C4-2B (cell line): Measurements from ENCODE around the gene TEAD2.
"Not testable (repeated sequence)": the region's sequence is repeated elsewhere in the genome, so short reads cannot be mapped to it uniquely, and the experiment has no call there.

Experiments used
- H3K27ac ChIP-seq: fragments of 450-650 bp; 2 replicates; pipeline ENCODE4 v1.5.1; 2017
- CTCF ChIP-seq: fragments of 450-650 bp; conservative IDR thresholded peaks from 2 replicates; pipeline ENCODE4 v1.5.1; 2017; ENCODE audit warnings: mild to moderate bottlenecking
- ZFX ChIP-seq: fragments of 450-650 bp; IDR thresholded peaks from 2 replicates; pipeline ENCODE4 v1.6.1; 2017

Gene TEAD2

GRCh38 chr19:49301165-49301865 lies 60.9 kb downstream of the TEAD2 start:
- TF ChIP-seq CTCF (peak; percentile 95), ZFX (no peak)
- no peak overlapping the region for H3K27ac ChIP-seq

DNA sequence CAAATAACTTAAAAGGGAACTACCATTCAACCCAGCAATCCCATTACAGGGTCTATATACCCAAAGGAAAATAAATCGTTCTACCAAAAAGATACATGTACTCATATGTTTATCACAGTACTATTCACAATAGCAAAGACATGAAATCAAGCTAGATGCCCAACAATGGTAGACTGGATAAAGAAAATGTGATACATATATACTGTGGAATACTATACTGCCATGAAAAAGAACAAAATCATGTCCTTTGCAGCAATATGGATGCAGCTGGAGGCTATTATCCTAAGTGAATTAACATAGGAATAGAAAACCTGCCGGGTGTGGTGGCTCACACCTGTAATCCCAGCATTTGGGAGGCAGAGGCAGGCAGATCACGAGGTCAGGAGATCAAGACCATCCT lies 63.6 kb downstream of the TEAD2 start:
- not testable (repeated sequence) for H3K27ac ChIP-seq

DNA sequence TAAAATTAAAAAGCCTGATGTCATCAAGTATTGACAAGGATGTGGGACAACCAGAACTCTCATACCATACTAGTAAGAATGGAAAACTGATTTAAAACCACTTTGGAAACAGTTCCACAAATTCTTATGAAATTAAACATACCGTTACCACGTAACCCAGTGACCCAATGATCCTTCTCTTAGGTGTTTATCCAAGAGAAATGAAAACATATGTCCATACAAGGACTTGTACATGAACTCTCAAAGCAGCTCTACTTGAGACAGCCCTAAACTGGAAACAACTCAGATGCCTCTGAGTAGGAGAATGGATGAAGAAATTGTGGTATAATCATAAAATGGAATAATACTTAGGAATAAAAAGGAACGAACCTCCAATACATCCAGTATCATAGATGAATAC lies 64.8 kb downstream of the TEAD2 start:
- H3K27ac ChIP-seq = no peak overlapping the region
- TF ChIP-seq CTCF = no peak
- no peak for TF ChIP-seq ZFX

- TF ChIP-seq CTCF (no peak), ZFX (no peak)
- H3K27ac ChIP-seq = no peak overlapping the region
Observed at GRCh38 chr19:49295208-49295880, 66.9 kb downstream of the TEAD2 start.

DNA sequence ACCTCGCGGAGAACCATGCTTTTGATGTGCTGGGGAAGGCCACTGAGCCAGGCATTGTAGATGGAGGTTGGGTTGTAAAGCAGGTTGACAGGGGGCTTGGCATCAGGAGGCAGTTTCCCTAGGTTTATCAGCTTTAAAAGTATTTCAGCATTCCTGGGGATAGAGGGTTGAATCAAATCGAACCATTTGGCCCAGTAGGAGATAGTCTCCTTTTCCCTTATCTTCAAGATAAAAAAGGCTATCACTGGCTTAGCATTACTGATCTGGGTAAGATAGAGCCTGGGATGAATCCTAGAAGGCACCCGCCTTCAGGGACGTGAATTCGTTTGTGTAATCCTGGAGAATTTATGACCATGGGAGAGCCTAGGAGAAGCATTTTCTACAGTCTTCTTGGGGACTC lies 67.8 kb downstream of the TEAD2 start:
- H3K27ac ChIP-seq = no peak overlapping the region
- TF ChIP-seq ZFX (no peak), CTCF (no peak)
